ENCODE results near the gene GARNL3. TPM values are rescaled to one million over a fixed set of nuclear protein-coding genes. Genes with fewer than 3 reads are reported as not detected.

The GARNL3 gene
- total RNA-seq, 1 experiment from 2014 or later = 11.8 TPM

GRCh38 chr9:127280880-127281660 is 16.5 kb downstream of the GARNL3 start:
- Mint-ChIP-seq H3K4me1 (ENCODE audit: low read depth, unreplicated experiment) (peaks cover 6% of the 10 kb centered on the region), H3K27ac (ENCODE audit: unreplicated experiment) (no peak overlapping the region), H3K36me3 (ENCODE audit: insufficient read depth, unreplicated experiment) (no peaks in the 10 kb centered on the region), H3K9me3 (ENCODE audit: unreplicated experiment) (no peaks in the 10 kb centered on the region), H3K27me3 (ENCODE audit: insufficient read depth, unreplicated experiment) (no peaks in the 10 kb centered on the region), H3K4me3 (ENCODE audit: unreplicated experiment) (no peak overlapping the region)
- Histone ChIP-seq H3K4me1 (peaks cover 5% of the 10 kb centered on the region; the same call in 1 of the 2 replicates), H3K36me3 (ENCODE audit: control insufficient read depth, insufficient read depth, low read length) (no peaks in the 10 kb centered on the region), H3K9me3 (no peaks in the 10 kb centered on the region), H3K27me3 (replicated peaks; ENCODE audit: control insufficient read depth, insufficient read depth, low read length) (no peaks in the 10 kb centered on the region), H3K4me3 (ENCODE audit: low read depth, low read length) (no peak overlapping the region)
- intact Hi-C loops (cut with micrococcal nuclease; ENCODE audit: unreplicated experiment) = loop anchor here (10.0 kb wide), 1 partner anchor 114 kb away; the partner anchor contains the start of gene SLC2A8
- ChIA-PET CTCF (interaction anchor here (0.7 kb wide), 1 partner anchor 116 kb away, joined by 3 read pairs; the partner anchor contains the start of gene SLC2A8), POLR2A (no interaction called here)
- DNase-seq = no peak
- no TSS peak for BruUV-seq (replicated peaks)
- no peak for TF ChIP-seq CTCF (IDR thresholded peaks at IDR 0.05; ENCODE audit: insufficient read depth in 1 of 2, low read depth in 1 of 2, low read length in 1 of 2, severe bottlenecking in 1 of 2, unreplicated experiment in 1 of 2)

GRCh38 chr9:127281891-127282290 is 17.3 kb downstream of the GARNL3 start:
- Histone ChIP-seq H3K9me3 (no peaks in the 10 kb centered on the region), H3K4me1 (peaks cover 5% of the 10 kb centered on the region; the same call in 1 of the 2 replicates), H3K36me3 (ENCODE audit: control insufficient read depth, insufficient read depth, low read length) (no peaks in the 10 kb centered on the region), H3K27me3 (replicated peaks; ENCODE audit: control insufficient read depth, insufficient read depth, low read length) (no peaks in the 10 kb centered on the region), H3K4me3 (ENCODE audit: low read depth, low read length) (no peak overlapping the region)
- TF ChIP-seq CTCF (IDR thresholded peaks at IDR 0.05; ENCODE audit: insufficient read depth in 1 of 2, low read depth in 1 of 2, low read length in 1 of 2, severe bottlenecking in 1 of 2, unreplicated experiment in 1 of 2) = no peak
- Mint-ChIP-seq H3K27me3 (ENCODE audit: insufficient read depth, unreplicated experiment) (no peaks in the 10 kb centered on the region), H3K9me3 (ENCODE audit: unreplicated experiment) (no peaks in the 10 kb centered on the region), H3K36me3 (ENCODE audit: insufficient read depth, unreplicated experiment) (no peaks in the 10 kb centered on the region), H3K4me3 (ENCODE audit: unreplicated experiment) (no peak overlapping the region), H3K4me1 (ENCODE audit: low read depth, unreplicated experiment) (peaks cover 6% of the 10 kb centered on the region), H3K27ac (ENCODE audit: unreplicated experiment) (no peak overlapping the region)
- CTCF ChIA-PET = interaction anchor here (0.7 kb wide), 1 partner anchor 115 kb away, joined by 3 read pairs; the partner anchor contains the start of gene SLC2A8
- POLR2A ChIA-PET = no interaction called here
- no TSS peak for BruUV-seq (replicated peaks)
- intact Hi-C loops (cut with micrococcal nuclease; ENCODE audit: unreplicated experiment) = loop anchor here (10.0 kb wide), 1 partner anchor 113 kb away; the partner anchor contains the start of gene SLC2A8
- no peak for DNase-seq

- Histone ChIP-seq H3K4me3 (ENCODE audit: low read depth, low read length) (no peak overlapping the region), H3K4me1 (peaks cover 5% of the 10 kb centered on the region; the same call in 1 of the 2 replicates), H3K9me3 (no peaks in the 10 kb centered on the region), H3K27me3 (replicated peaks; ENCODE audit: control insufficient read depth, insufficient read depth, low read length) (no peaks in the 10 kb centered on the region), H3K36me3 (ENCODE audit: control insufficient read depth, insufficient read depth, low read length) (no peaks in the 10 kb centered on the region)
- Mint-ChIP-seq H3K27me3 (ENCODE audit: insufficient read depth, unreplicated experiment) (no peaks in the 10 kb centered on the region), H3K27ac (ENCODE audit: unreplicated experiment) (no peak overlapping the region), H3K9me3 (ENCODE audit: unreplicated experiment) (no peaks in the 10 kb centered on the region), H3K36me3 (ENCODE audit: insufficient read depth, unreplicated experiment) (no peaks in the 10 kb centered on the region), H3K4me1 (ENCODE audit: low read depth, unreplicated experiment) (peaks cover 6% of the 10 kb centered on the region), H3K4me3 (ENCODE audit: unreplicated experiment) (no peak overlapping the region)
- intact Hi-C loops (cut with micrococcal nuclease; ENCODE audit: unreplicated experiment) = loop anchor here (10.0 kb wide), 1 partner anchor 112 kb away; the partner anchor contains the start of gene SLC2A8
- CTCF ChIA-PET = no interaction called here
- POLR2A ChIA-PET = no interaction called here
- no peak for TF ChIP-seq CTCF (IDR thresholded peaks at IDR 0.05; ENCODE audit: insufficient read depth in 1 of 2, low read depth in 1 of 2, low read length in 1 of 2, severe bottlenecking in 1 of 2, unreplicated experiment in 1 of 2)
- BruUV-seq (replicated peaks) = no TSS peak
- no peak for DNase-seq
These were observed 18.0 kb downstream of the GARNL3 start for GRCh38 chr9:127282611-127283010.
